ENCODE measurements around the gene ABTB2.

The ABTB2 gene

DNA sequence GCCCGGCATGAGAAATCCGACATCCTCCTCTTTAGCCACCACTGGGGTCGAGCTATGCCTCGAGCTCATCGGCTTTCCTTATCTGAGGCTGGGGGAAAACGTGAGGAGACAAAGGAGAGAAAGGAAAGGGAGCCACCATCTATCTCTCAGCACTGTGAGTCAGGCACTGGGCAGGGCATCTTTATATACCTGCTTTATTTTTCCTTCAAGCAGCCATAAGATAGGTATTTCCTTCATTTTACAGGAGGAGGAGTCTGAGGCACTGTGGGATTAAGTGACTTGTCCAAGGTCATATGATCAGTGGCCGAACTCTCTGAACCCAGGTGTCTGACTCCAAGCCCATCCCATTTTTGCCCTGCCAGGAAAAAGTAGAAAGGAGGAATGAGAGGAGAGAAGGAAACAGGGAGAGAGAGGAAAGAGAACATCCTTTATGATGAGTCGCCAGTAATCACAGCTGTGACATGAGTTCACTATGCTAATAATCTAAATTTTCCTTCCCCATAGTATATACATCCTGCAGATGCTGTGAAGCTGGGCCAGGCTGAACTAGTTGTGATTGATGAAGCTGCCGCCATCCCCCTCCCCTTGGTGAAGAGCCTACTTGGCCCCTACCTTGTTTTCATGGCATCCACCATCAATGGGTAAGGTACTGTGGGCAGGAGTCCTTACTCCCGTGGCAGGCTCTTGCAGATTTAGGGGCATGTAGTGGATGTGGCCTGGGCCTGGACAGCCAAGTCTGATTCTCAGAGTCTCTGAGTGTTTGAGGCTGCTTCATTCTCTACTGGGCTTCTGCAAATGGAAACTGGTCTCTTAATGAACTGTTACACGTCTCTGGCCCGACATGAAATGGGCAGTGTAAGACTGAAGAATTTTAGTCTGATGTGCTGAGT, 230.6 kb downstream of the ABTB2 start:
- no peak for ATAC-seq
- TF ChIP-seq RARB (CRISPR knock-in tag; IDR thresholded peaks at IDR 0.05) (no peak), TOX (CRISPR knock-in tag; IDR thresholded peaks at IDR 0.05; ENCODE audit: borderline replicate concordance) (no peak), BACH2 (CRISPR knock-in tag; IDR thresholded peaks at IDR 0.05; ENCODE audit: borderline replicate concordance) (no peak), CSDC2 (CRISPR knock-in tag; IDR thresholded peaks at IDR 0.05) (no peak), ZNF8 (CRISPR knock-in tag; IDR thresholded peaks at IDR 0.05) (no peak), ZFP3 (CRISPR knock-in tag; IDR thresholded peaks at IDR 0.05) (no peak), ZNF70 (CRISPR knock-in tag; IDR thresholded peaks at IDR 0.05) (no peak)

DNA sequence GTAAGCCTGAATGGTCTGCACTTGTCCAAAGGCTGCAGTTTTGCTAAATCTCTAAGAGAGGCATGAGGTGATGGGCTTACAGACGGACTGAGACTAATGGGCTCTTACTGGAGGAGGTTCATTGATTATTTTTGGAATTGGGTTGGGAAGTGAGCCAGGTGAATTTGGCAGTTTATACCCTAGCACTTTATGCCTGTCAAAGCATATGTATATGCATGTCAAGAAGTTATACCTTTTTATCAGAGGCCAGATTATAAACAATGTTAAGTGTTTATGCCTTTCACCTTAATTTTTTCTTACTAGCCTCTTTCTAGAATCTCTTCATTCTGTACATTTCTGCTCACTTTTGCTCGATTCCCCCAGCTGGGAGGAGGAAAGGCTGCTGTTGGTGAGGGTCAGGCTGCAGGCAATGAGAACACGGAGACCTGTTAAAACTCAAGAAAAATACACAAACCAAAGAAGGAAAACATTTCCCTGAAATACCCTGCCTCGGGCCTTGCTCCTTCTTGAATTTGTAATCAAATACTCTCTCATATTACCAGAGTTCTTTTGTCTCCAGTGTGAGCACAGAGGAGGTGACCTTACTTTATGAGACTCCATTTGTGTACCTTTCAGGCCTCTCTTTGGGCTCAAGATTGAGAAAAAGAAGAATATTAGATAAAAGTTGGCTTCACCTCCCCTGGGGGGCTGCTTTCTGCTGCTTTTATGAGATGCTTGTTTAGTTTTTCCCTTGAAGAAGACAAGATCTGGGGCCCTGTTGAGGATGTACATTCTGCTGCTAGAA, 232.7 kb downstream of the ABTB2 start:
- TF ChIP-seq, protein P1, sequence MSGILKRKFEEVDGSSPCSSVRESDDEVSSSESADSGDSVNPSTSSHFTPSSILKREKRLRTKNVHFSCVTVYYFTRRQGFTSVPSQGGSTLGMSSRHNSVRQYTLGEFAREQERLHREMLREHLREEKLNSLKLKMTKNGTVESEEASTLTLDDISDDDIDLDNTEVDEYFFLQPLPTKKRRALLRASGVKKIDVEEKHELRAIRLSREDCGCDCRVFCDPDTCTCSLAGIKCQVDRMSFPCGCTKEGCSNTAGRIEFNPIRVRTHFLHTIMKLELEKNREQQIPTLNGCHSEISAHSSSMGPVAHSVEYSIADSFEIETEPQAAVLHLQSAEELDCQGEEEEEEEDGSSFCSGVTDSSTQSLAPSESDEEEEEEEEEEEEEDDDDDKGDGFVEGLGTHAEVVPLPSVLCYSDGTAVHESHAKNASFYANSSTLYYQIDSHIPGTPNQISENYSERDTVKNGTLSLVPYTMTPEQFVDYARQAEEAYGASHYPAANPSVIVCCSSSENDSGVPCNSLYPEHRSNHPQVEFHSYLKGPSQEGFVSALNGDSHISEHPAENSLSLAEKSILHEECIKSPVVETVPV (CRISPR knock-in tag; IDR thresholded peaks at IDR 0.05): no peak
- TF ChIP-seq ZC3H10 (CRISPR knock-in tag; IDR thresholded peaks at IDR 0.05): no peak
- no peak for TF ChIP-seq SNAI2 (CRISPR knock-in tag; IDR thresholded peaks at IDR 0.05)
- TF ChIP-seq TCF4 (CRISPR knock-in tag; IDR thresholded peaks at IDR 0.05; ENCODE audit: borderline replicate concordance): no peak
- ATAC-seq: no peak

DNA sequence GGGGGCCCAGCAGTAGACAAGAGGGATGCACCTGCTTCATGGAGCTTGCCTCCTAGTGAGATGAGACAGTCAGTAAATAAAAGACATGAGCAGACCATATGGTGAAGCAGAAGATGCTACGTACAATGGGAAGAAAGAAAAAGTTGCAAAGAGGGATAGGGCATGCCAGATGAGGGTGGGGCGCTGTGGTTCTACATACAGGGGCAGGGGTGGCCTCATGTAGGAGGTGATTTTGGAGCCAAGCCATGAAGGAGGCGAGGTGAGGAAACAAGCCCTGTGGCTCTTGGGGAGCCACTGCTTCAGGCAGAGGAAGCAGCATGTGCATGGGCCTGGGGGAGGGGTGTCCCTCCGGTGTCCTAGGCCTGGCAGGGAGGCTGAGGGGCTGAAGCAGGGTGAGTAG, 237.2 kb downstream of the ABTB2 start:
- no peak for TF ChIP-seq OSR1 (CRISPR knock-in tag; IDR thresholded peaks at IDR 0.05)
- no peak for TF ChIP-seq ZFP3 (CRISPR knock-in tag; IDR thresholded peaks at IDR 0.05)
- TF ChIP-seq ZC3H10 (CRISPR knock-in tag; IDR thresholded peaks at IDR 0.05): no peak
- no peak for TF ChIP-seq ZNF565 (CRISPR knock-in tag; conservative IDR thresholded peaks at IDR 0.05; ENCODE audit: low read depth)
- TF ChIP-seq ZNF70 (CRISPR knock-in tag; IDR thresholded peaks at IDR 0.05): no peak
- TF ChIP-seq POU6F1 (CRISPR knock-in tag; IDR thresholded peaks at IDR 0.05; ENCODE audit: borderline replicate concordance, low read depth): no peak
- no peak for TF ChIP-seq CSDC2 (CRISPR knock-in tag; IDR thresholded peaks at IDR 0.05)
- no peak for TF ChIP-seq BACH2 (CRISPR knock-in tag; IDR thresholded peaks at IDR 0.05; ENCODE audit: borderline replicate concordance)
- TF ChIP-seq ZNF8 (CRISPR knock-in tag; IDR thresholded peaks at IDR 0.05): no peak
- TF ChIP-seq CREB5 (CRISPR knock-in tag; IDR thresholded peaks at IDR 0.05; ENCODE audit: low read depth): no peak
- no peak for TF ChIP-seq SNAI2 (CRISPR knock-in tag; IDR thresholded peaks at IDR 0.05)
- no peak for TF ChIP-seq RARB (CRISPR knock-in tag; IDR thresholded peaks at IDR 0.05)
- TF ChIP-seq PPARA (CRISPR knock-in tag; IDR thresholded peaks at IDR 0.05; ENCODE audit: borderline replicate concordance): no peak
- no peak for ATAC-seq

DNA sequence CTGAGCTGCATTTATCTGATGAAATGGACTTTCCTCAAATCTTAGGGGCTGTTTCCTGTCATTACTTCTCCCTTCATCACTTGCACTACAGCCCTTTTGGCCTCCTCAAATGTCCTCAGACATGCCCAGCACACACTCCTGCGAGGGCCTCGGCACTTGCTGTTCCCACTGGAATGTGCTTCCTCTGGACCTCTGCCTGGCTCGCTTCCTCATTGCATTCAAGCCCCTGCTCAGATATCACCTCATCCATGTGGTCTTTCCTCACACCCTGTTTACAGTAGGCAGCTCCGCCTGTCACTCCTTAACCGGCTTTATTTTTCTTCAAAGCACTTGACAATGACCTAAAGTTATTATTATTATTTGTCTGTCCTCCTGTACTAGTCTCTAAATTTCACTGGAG, 243.3 kb downstream of the ABTB2 start:
- ATAC-seq: no peak
- TF ChIP-seq, protein P2, sequence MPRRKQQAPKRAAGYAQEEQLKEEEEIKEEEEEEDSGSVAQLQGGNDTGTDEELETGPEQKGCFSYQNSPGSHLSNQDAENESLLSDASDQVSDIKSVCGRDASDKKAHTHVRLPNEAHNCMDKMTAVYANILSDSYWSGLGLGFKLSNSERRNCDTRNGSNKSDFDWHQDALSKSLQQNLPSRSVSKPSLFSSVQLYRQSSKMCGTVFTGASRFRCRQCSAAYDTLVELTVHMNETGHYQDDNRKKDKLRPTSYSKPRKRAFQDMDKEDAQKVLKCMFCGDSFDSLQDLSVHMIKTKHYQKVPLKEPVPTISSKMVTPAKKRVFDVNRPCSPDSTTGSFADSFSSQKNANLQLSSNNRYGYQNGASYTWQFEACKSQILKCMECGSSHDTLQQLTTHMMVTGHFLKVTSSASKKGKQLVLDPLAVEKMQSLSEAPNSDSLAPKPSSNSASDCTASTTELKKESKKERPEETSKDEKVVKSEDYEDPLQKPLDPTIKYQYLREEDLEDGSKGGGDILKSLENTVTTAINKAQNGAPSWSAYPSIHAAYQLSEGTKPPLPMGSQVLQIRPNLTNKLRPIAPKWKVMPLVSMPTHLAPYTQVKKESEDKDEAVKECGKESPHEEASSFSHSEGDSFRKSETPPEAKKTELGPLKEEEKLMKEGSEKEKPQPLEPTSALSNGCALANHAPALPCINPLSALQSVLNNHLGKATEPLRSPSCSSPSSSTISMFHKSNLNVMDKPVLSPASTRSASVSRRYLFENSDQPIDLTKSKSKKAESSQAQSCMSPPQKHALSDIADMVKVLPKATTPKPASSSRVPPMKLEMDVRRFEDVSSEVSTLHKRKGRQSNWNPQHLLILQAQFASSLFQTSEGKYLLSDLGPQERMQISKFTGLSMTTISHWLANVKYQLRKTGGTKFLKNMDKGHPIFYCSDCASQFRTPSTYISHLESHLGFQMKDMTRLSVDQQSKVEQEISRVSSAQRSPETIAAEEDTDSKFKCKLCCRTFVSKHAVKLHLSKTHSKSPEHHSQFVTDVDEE (CRISPR knock-in tag; IDR thresholded peaks at IDR 0.05): no peak
- TF ChIP-seq ZFP3 (CRISPR knock-in tag; IDR thresholded peaks at IDR 0.05) (no peak), SNAI2 (CRISPR knock-in tag; IDR thresholded peaks at IDR 0.05) (no peak), CREB5 (CRISPR knock-in tag; IDR thresholded peaks at IDR 0.05; ENCODE audit: low read depth) (no peak), OSR1 (CRISPR knock-in tag; IDR thresholded peaks at IDR 0.05) (no peak), POU6F1 (CRISPR knock-in tag; IDR thresholded peaks at IDR 0.05; ENCODE audit: borderline replicate concordance, low read depth) (no peak), RARB (CRISPR knock-in tag; IDR thresholded peaks at IDR 0.05) (no peak), ZC3H10 (CRISPR knock-in tag; IDR thresholded peaks at IDR 0.05) (no peak), ZNF565 (CRISPR knock-in tag; conservative IDR thresholded peaks at IDR 0.05; ENCODE audit: low read depth) (no peak), CSDC2 (CRISPR knock-in tag; IDR thresholded peaks at IDR 0.05) (no peak), GLIS3 (CRISPR knock-in tag; IDR thresholded peaks at IDR 0.05) (no peak), PATZ1 (CRISPR knock-in tag; IDR thresholded peaks at IDR 0.05; ENCODE audit: borderline replicate concordance) (no peak), TCF4 (CRISPR knock-in tag; IDR thresholded peaks at IDR 0.05; ENCODE audit: borderline replicate concordance) (no peak), ISL1 (CRISPR knock-in tag; IDR thresholded peaks at IDR 0.05) (no peak)

Measured in SK-N-SH treated with all-trans-retinoic acid at 6 μM for 48 hours (cell line).